Chondrocyte (in vitro differentiated cells): Measurements from ENCODE around the gene EPHA2. TPM values are rescaled to one million over a fixed set of nuclear protein-coding genes. Genes with fewer than 3 reads are reported as not detected.

Experiments used
- DNase-seq: peaks from one replicate; pipeline ENCODE4 v3.0.0; 2021; ENCODE audit warnings: mixed read lengths, low spot score
- H3K27ac Mint-ChIP-seq: one replicate; pipeline ENCODE4 v1.8.0; 2021; ENCODE audit warnings: mild to moderate bottlenecking, moderate library complexity, mixed read lengths; ENCODE audit not compliant: unreplicated experiment
- H3K27me3 Mint-ChIP-seq: 2 replicates; pipeline ENCODE4 v1.8.0; 2021; ENCODE audit warnings: low read depth, mixed read lengths
- H3K36me3 Mint-ChIP-seq: 2 replicates; pipeline ENCODE4 v1.8.0; 2021; ENCODE audit warnings: low read depth, mixed read lengths
- H3K4me1 Mint-ChIP-seq: 2 replicates; pipeline ENCODE4 v1.8.0; 2021; ENCODE audit warnings: low read depth, mild to moderate bottlenecking, mixed read lengths
- H3K4me3 Mint-ChIP-seq: one replicate; pipeline ENCODE4 v1.8.0; 2021; ENCODE audit warnings: mild to moderate bottlenecking, moderate library complexity, mixed read lengths; ENCODE audit not compliant: unreplicated experiment
- H3K9me3 Mint-ChIP-seq: 2 replicates; pipeline ENCODE4 v1.8.0; 2021; ENCODE audit warnings: low read depth, mixed read lengths
- total RNA-seq: library from RNA; stranded (reverse); gene quantifications from 3 replicates; pipeline ENCODE4 v1.2.1, GENCODE V29; 2021
- TF ChIP-seq, protein P1 (sequence below): fragments of 200-600 bp; sonication (generic); IDR thresholded peaks from 2 replicates; pipeline ENCODE4 v1.5.0; 2021; ENCODE audit warnings: antibody characterized with exemption, mild to moderate bottlenecking, moderate library complexity

The EPHA2 gene
- total RNA-seq, 1 donor from 2014 or later, result 38.5 TPM

DNA sequence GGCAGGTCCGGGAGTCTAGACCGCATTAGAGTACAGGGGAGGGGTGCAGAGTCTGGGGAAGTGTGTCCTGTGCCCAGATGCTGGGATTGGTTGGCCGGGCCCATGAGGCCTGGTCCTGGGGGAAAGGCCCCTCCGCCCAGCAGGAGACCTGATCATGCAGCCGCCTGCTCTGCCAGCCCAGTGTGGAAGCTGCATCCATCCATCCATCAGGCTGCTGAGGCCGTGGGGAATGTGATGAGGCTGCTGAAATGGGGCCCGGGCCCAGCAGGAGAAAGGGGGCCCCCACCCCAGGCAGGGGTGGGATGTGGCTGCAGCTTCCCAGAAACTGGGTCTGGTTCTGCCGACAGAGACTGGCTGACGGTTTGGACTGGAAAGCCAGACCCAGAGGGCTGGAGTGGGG is 37.2 kb downstream of the EPHA2 start:
- Mint-ChIP-seq H3K36me3 (peaks cover 1% of the 10 kb centered on the region), H3K27ac (no peak overlapping the region), H3K4me1 (peaks cover 16% of the 10 kb centered on the region), H3K4me3 (no peak overlapping the region), H3K27me3 (no peaks in the 10 kb centered on the region), H3K9me3 (no peaks in the 10 kb centered on the region)
- peak; percentile 72 for DNase-seq
- TF ChIP-seq, protein P1, sequence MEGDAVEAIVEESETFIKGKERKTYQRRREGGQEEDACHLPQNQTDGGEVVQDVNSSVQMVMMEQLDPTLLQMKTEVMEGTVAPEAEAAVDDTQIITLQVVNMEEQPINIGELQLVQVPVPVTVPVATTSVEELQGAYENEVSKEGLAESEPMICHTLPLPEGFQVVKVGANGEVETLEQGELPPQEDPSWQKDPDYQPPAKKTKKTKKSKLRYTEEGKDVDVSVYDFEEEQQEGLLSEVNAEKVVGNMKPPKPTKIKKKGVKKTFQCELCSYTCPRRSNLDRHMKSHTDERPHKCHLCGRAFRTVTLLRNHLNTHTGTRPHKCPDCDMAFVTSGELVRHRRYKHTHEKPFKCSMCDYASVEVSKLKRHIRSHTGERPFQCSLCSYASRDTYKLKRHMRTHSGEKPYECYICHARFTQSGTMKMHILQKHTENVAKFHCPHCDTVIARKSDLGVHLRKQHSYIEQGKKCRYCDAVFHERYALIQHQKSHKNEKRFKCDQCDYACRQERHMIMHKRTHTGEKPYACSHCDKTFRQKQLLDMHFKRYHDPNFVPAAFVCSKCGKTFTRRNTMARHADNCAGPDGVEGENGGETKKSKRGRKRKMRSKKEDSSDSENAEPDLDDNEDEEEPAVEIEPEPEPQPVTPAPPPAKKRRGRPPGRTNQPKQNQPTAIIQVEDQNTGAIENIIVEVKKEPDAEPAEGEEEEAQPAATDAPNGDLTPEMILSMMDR, result no peak

GRCh38 chr1:16117936-16118335 is 37.9 kb downstream of the EPHA2 start:
- Mint-ChIP-seq H3K27me3 (no peaks in the 10 kb centered on the region), H3K4me1 (peaks cover 20% of the 10 kb centered on the region), H3K4me3 (no peak overlapping the region), H3K27ac (no peak overlapping the region), H3K36me3 (no peaks in the 10 kb centered on the region), H3K9me3 (no peaks in the 10 kb centered on the region)
- TF ChIP-seq, protein P1, result no peak
- DNase-seq, result no peak

GRCh38 chr1:16117369-16117768 is 38.5 kb downstream of the EPHA2 start:
- Mint-ChIP-seq H3K9me3 (no peaks in the 10 kb centered on the region), H3K27ac (no peak overlapping the region), H3K36me3 (no peaks in the 10 kb centered on the region), H3K4me1 (peaks cover 22% of the 10 kb centered on the region), H3K4me3 (no peak overlapping the region), H3K27me3 (no peaks in the 10 kb centered on the region)
- TF ChIP-seq, protein P1, result no peak
- DNase-seq, result no peak

- DNase-seq, result no peak
- no peak overlapping the region for H3K4me3 Mint-ChIP-seq
- TF ChIP-seq, protein P1, result no peak
- no peaks in the 10 kb centered on the region for H3K27me3 Mint-ChIP-seq
- H3K9me3 Mint-ChIP-seq, result no peaks in the 10 kb centered on the region
- H3K4me1 Mint-ChIP-seq, result peaks cover 24% of the 10 kb centered on the region
- H3K36me3 Mint-ChIP-seq, result no peaks in the 10 kb centered on the region
- H3K27ac Mint-ChIP-seq, result no peak overlapping the region
These were observed 39.2 kb downstream of the EPHA2 start for GRCh38 chr1:16116625-16117024.

GRCh38 chr1:16116002-16116401 is 39.9 kb downstream of the EPHA2 start:
- Mint-ChIP-seq H3K9me3 (no peaks in the 10 kb centered on the region), H3K4me3 (no peak overlapping the region), H3K36me3 (no peaks in the 10 kb centered on the region), H3K27ac (no peak overlapping the region), H3K4me1 (peaks cover 24% of the 10 kb centered on the region), H3K27me3 (no peaks in the 10 kb centered on the region)
- TF ChIP-seq, protein P1, result no peak
- DNase-seq, result peak; percentile 78
